Central memory CD8-positive, alpha-beta T cell (primary cell): ENCODE data around the gene GRM2.

Experiments
- ATAC-seq: fragments of 150-1000 bp; cut with Tn5 transposase; replicated peaks from 2 replicates; pipeline ENCODE4 v1.10.0; 2022; ENCODE audit warnings: mild to moderate bottlenecking, moderate FRiP score, moderate number of reproducible peaks; ENCODE audit not compliant: poor library complexity, severe bottlenecking; ENCODE audit errors: extremely low read depth
- DNase-seq, 2 donors: peaks; one replicate each; pipeline ENCODE4 v3.0.0; 2021; ENCODE audit warnings: low spot score in 2 of 2
- H3K27ac Mint-ChIP-seq: one replicate; pipeline ENCODE4 v1.8.0; 2022; ENCODE audit warnings: low read depth, mild to moderate bottlenecking, moderate library complexity, mixed read lengths
- H3K27me3 Mint-ChIP-seq: one replicate; pipeline ENCODE4 v1.8.0; 2022; ENCODE audit warnings: mixed read lengths
- H3K36me3 Mint-ChIP-seq: one replicate; pipeline ENCODE4 v1.8.0; 2022; ENCODE audit warnings: mild to moderate bottlenecking, moderate library complexity, mixed read lengths; ENCODE audit not compliant: insufficient read depth
- H3K4me1 Mint-ChIP-seq: one replicate; pipeline ENCODE4 v1.8.0; 2022; ENCODE audit warnings: mixed read lengths
- H3K4me3 Mint-ChIP-seq: one replicate; pipeline ENCODE4 v1.8.0; 2022; ENCODE audit warnings: mild to moderate bottlenecking, moderate library complexity, mixed read lengths
- H3K9me3 Mint-ChIP-seq: one replicate; pipeline ENCODE4 v1.8.0; 2022; ENCODE audit warnings: mixed read lengths

The GRM2 gene

DNA sequence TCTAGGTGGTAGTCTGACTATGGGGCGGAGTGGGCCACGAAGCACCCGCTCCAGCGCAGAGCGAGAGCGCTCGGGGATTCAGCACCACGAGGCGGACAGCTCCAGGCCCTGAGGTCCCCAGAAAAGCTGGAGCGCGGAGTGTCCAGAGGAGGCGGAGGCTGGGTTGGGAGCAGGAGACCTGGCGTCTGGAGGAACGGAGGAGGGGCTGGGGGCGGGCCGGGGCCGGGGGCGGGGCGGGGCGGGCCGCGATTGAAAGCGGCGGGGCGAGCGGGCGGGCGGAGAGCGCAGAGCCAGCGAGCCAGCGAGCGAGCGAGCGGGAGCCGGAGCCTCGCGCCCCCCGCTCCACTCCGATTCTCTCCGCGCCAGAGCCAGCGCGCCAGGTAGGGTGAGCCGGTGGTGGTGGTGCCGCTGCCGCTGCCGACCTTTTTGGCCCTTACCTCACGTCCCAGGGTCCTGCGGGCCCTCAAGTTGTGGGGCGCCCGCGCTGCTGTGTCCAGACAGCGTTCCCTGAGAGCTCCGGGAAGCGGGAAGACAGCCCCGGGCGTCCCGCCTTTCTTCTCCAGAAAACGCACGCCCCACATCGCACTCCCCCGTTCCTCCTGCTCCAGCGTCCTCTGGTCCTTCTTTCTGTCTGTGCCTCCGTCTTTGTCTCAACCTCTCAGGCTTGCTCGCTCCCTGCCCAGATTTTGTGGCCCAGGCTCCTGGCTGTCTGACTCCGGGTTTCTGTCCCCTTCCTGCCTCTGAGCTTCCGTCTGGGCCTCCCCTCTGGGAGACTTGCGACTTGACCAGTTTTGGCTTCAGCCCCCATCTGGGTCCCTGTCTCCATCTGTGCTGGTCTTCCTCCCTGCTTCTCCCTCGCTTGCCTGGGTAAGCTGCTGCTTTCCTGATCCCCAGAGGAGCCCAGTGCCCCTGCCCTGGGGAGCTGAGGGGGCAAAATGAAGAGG is at the start of gene GRM2:
Gene GRM2 (plus strand): TSS at position 281 of the 944 bp plus-strand sequence. CDS start 1,916 bp downstream, outside the sequence.
- ATAC-seq (no peak), DNase-seq (no peak)
- Mint-ChIP-seq H3K36me3 (peaks cover 10% of the 10 kb centered on the region), H3K27me3 (no peaks in the 10 kb centered on the region), H3K4me3 (no peak within 1 kb of the TSS), H3K4me1 (peaks cover 37% of the 10 kb centered on the region), H3K9me3 (no peaks in the 10 kb centered on the region), H3K27ac (peak within 1 kb of the TSS; percentile 58)

GRCh38 chr3:51657234-51657633 is 49.6 kb upstream of the GRM2 start:
- no peaks in the 10 kb centered on the region for H3K9me3 Mint-ChIP-seq
- H3K4me3 Mint-ChIP-seq, result no peak overlapping the region
- no peaks in the 10 kb centered on the region for H3K27me3 Mint-ChIP-seq
- no peak for ATAC-seq
- no peak for DNase-seq
- no peak overlapping the region for H3K27ac Mint-ChIP-seq
- peaks cover 42% of the 10 kb centered on the region for H3K36me3 Mint-ChIP-seq
- H3K4me1 Mint-ChIP-seq, result no peaks in the 10 kb centered on the region

DNA sequence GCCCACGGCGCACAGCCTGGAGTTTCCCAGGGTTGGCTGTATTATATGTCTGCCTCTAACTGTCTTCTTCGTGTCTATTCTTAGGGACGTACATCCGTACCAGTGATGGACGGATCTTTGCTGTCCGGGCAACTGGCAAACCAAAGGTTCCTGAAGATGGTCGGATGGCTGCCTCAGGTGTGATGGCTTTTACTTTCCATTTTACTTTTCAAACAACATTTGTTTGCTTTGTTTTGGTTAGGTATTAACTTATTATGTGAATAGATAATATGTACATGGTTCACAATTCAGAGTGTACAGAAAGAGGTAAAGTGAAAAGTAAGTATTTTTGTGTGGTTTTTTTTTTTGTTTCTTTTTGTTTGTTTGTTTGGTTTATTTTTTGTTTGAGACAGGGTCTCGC is 46.9 kb upstream of the GRM2 start:
- ATAC-seq (no peak), DNase-seq (no peak)
- Mint-ChIP-seq H3K27ac (no peak overlapping the region), H3K4me1 (no peaks in the 10 kb centered on the region), H3K9me3 (no peaks in the 10 kb centered on the region), H3K27me3 (no peaks in the 10 kb centered on the region), H3K36me3 (peaks cover 52% of the 10 kb centered on the region), H3K4me3 (no peak overlapping the region)

DNA sequence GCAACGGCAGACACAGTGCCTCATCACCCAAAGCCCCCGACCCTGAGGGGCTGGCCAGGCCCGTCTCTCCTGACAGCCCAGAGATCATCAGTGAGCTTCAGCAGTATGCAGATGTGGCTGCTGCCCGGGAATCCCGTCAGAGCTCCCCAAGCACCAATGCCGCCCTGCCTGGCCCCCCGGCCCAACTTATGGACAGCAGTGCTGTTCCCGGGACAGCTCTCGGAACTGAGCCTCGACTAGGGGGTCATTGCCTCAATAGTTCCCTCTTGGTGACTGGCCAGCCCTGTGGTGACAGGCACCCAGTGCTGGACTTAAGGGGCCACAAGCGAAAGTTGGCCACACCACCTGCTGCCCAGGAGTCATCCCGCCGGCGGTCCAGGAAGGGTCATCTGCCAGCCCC is 44.4 kb upstream of the GRM2 start:
- H3K27ac Mint-ChIP-seq, result no peak overlapping the region
- H3K36me3 Mint-ChIP-seq, result peaks cover 42% of the 10 kb centered on the region

GRCh38 chr3:51668756-51669155 is 38.1 kb upstream of the GRM2 start:
- Mint-ChIP-seq H3K4me3 (no peak overlapping the region), H3K9me3 (no peaks in the 10 kb centered on the region), H3K36me3 (peaks cover 22% of the 10 kb centered on the region), H3K27me3 (no peaks in the 10 kb centered on the region), H3K27ac (peak overlapping the region; percentile 68), H3K4me1 (peaks cover 37% of the 10 kb centered on the region)
- DNase-seq (no peak), ATAC-seq (no peak)

More for the DNA sequence above, 44.4 kb upstream of the GRM2 start:
- DNase-seq (no peak), ATAC-seq (no peak)
- H3K4me3 Mint-ChIP-seq, result no peak overlapping the region
- H3K27me3 Mint-ChIP-seq, result no peaks in the 10 kb centered on the region
- H3K9me3 Mint-ChIP-seq, result no peaks in the 10 kb centered on the region
- H3K4me1 Mint-ChIP-seq, result no peaks in the 10 kb centered on the region

DNA sequence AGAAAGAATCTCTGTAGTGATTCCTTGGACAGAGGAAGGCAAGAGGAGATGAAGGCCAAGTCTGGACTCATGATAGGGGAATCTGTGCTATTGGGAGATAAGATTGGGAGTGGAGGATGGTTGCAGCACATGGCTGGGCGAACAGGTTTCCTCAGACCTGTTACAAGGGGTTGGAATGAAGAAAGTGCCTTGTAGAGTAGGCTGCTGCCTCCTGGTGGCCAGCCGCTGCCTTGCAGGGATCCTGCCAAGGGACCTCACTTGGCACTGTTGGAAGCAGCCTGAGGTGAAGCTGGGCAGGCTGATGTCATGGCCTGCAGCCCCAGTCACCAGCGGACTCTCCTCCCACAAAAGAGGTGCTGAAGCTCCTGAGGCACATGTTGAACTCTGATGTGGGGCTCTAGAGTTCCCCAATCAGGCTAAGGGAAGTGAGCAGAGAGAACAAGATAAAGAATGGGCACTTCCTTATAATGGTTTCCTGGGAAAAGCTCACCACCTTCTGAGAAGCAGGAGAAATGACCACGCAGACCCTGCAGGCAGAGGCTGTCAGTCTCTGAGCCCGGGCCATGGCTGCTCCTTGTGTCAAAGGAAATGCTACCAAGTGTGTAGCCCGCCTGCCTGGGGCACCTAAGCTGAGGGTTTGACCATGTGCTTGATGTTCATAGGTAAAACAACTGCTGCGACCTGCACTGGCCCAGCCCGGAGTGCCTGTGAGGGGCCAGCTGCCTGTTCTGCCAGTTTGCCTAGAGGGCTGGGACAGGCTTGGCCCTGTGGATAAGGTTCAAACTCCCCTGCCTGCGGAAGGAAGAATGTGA is 37.4 kb upstream of the GRM2 start:
- peak; percentile 59 to 71 for DNase-seq
- ATAC-seq, result no peak
- peaks cover 44% of the 10 kb centered on the region for H3K4me1 Mint-ChIP-seq
- no peaks in the 10 kb centered on the region for H3K27me3 Mint-ChIP-seq
- peak overlapping the region; percentile 44 for H3K4me3 Mint-ChIP-seq
- H3K36me3 Mint-ChIP-seq, result peaks cover 20% of the 10 kb centered on the region
- peak overlapping the region; percentile 68 for H3K27ac Mint-ChIP-seq
- H3K9me3 Mint-ChIP-seq, result no peaks in the 10 kb centered on the region

- Mint-ChIP-seq H3K4me1 (peaks cover 52% of the 10 kb centered on the region), H3K27me3 (no peaks in the 10 kb centered on the region), H3K36me3 (peaks cover 20% of the 10 kb centered on the region), H3K4me3 (peak overlapping the region; percentile 93), H3K27ac (peak overlapping the region; percentile 32), H3K9me3 (no peaks in the 10 kb centered on the region)
- DNase-seq, result no peak
- no peak for ATAC-seq
Measured at GRCh38 chr3:51670053-51670822, 36.6 kb upstream of the GRM2 start.

- H3K9me3 Mint-ChIP-seq, result no peaks in the 10 kb centered on the region
- H3K4me1 Mint-ChIP-seq, result peaks cover 60% of the 10 kb centered on the region
- peak within 1 kb of the TSS; percentile 90 for H3K27ac Mint-ChIP-seq
- H3K36me3 Mint-ChIP-seq, result peaks cover 17% of the 10 kb centered on the region
- peak; percentile 84 for ATAC-seq
- peak within 1 kb of the TSS; percentile 93 for H3K4me3 Mint-ChIP-seq
- no peaks in the 10 kb centered on the region for H3K27me3 Mint-ChIP-seq
- DNase-seq, result peak; percentile 91
Measured at GRCh38 chr3:51670823-51671733, 35.8 kb upstream of the GRM2 start, which contains the start of gene TEX264. TSS of gene TEX264 (plus strand) at chr3:51671252. CDS start at chr3:51674305, 3,053 bp downstream.

DNA sequence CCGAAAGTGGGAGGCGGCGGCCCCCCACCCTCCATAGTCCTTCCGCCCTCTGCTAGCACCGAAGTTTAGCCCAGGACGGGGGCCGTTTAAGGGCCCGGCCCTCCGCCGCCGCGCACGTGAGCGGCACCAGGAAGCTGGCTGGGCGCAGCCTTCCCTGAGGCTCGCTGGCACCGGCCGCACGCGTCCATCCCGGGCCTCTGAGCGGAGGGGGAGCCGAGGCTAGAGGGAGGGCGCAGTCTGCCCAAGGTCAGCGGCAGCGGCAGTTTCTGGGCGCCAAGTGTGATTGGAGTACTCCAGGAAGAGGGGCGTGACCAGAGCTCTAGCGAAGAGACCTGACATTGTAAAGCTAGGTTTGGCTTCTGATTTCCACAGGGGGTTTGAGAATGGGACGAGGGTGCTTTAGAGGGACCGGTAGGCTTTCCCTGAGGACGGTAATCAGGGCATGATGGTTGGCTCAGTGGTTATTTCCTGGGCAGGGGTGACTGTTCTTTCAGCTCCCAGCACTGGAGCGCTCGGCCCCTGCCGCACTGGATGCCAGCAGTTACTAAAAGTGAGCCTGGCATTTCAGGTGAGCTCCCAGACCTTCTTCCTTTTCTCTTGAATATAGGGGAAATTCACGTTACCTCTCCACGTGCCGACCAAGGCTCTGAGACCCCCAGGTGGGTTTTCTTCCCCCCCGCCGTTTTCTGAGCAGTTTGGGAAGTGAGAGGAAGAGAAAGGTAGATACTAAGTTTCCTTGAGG is 35.0 kb upstream of the GRM2 start:
- Mint-ChIP-seq H3K27me3 (no peaks in the 10 kb centered on the region), H3K9me3 (no peaks in the 10 kb centered on the region), H3K27ac (peak overlapping the region; percentile 90), H3K4me1 (peaks cover 68% of the 10 kb centered on the region), H3K36me3 (peaks cover 19% of the 10 kb centered on the region), H3K4me3 (peak overlapping the region; percentile 93)
- ATAC-seq (peak; percentile 24), DNase-seq (no peak)

- peaks cover 78% of the 10 kb centered on the region for H3K4me1 Mint-ChIP-seq
- peak overlapping the region; percentile 17 for H3K27ac Mint-ChIP-seq
- no peaks in the 10 kb centered on the region for H3K9me3 Mint-ChIP-seq
- peak overlapping the region; percentile 93 for H3K4me3 Mint-ChIP-seq
- DNase-seq (no peak), ATAC-seq (no peak)
- no peaks in the 10 kb centered on the region for H3K27me3 Mint-ChIP-seq
- peaks cover 20% of the 10 kb centered on the region for H3K36me3 Mint-ChIP-seq
Measured at GRCh38 chr3:51673181-51673801, 33.6 kb upstream of the GRM2 start.
